ENCODE measurements around the gene SIAE.
A peak's percentile ranks its signal among the peaks of the same experiment; 100 is the strongest.

The SIAE gene

DNA sequence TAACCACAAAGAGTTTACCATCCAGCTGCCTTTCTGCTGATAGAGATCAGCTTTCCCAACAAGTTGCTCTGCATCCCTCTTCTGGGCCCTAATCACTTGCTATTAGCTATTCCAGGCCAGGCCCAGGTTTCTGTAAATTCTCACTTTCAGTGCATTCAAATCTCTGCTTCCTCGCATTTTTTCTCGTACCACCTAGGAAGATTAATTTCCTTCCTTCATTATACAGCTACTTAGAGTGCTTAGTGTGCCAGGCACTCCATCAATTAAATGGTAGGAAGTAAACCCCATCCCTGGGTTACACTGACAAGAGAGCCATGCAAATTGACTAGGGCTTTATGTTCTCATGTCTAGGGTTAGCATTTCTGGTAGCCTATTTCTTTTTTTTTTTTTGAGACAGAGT lies 9.7 kb downstream of the SIAE start:
- DNase-seq, result no peak

DNA sequence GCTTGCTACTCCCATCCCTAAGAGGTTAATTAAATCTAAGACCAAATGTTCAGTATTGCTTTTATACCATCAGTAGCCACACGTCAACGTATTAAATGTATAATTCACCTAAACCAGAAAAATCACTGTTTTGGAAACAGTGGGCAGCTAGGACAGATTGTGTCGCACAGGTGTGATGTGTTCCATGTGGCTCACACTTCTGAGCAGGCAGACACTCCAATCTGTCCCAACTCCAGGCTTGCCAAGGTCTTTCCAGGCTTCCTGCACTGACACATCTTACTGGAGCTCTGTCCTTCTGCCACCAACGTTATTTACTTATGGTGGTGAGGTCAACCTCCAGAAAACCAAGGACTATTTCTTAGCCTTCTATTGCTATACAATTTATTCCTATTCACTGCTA lies 11.4 kb downstream of the SIAE start:
- no peak for DNase-seq

- DNase-seq, result no peak
Observed at GRCh38 chr11:124661553-124661952, 12.0 kb downstream of the SIAE start.

- no peak for DNase-seq
Observed at GRCh38 chr11:124658986-124659385, 14.6 kb downstream of the SIAE start.

GRCh38 chr11:124658501-124658900 lies 15.0 kb downstream of the SIAE start:
- no peak for DNase-seq

GRCh38 chr11:124657904-124658303 lies 15.6 kb downstream of the SIAE start:
- DNase-seq, result no peak

DNA sequence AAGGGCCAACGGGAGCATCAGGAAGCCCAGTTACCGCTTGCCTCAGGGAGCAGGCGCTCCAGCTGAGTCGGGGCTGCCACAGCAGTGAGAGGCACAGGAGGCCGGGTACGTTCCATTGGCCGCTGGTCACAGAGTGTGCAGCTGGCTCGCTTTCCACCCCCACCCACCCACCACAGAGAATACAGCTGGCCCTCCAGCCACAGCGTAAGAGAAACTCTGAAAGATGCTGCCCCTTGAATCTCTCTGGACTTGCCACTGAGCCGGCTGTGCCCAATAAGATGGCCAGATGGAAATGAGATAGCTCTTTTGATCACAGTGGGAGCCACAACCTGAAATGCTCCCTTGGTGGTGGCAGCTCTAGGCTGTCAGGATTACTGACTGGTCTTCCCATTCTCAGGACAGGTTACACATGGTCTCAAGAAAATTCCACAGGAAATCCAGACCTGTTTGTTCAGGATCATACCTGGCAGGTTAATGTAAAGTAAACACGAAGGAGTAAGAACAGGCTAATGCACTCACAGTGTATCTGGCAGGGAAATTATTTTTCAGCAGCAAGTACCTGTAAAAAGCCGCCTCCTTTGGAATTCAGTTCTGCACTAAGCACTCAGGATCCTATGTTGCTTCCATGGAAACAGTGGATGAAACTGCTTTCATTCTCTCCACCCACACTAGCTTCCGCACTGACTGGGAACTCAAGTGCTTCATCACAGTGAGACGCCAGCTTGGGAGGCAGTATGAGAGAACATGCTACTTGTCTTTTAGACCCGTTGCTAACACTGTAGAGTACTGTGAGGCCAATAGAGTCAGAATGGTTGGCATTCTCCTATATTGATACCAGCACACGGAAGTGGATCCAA lies 16.5 kb downstream of the SIAE start:
- DNase-seq, result no peak

- DNase-seq, result no peak
Observed at GRCh38 chr11:124648610-124649009, 24.9 kb downstream of the SIAE start.

GRCh38 chr11:124646148-124646547 lies 27.4 kb downstream of the SIAE start:
- no peak for DNase-seq

GRCh38 chr11:124644426-124645280 lies 28.9 kb downstream of the SIAE start:
- peak in 4 of 5 donors; percentile 6 to 25 (median 16) for DNase-seq

DNA sequence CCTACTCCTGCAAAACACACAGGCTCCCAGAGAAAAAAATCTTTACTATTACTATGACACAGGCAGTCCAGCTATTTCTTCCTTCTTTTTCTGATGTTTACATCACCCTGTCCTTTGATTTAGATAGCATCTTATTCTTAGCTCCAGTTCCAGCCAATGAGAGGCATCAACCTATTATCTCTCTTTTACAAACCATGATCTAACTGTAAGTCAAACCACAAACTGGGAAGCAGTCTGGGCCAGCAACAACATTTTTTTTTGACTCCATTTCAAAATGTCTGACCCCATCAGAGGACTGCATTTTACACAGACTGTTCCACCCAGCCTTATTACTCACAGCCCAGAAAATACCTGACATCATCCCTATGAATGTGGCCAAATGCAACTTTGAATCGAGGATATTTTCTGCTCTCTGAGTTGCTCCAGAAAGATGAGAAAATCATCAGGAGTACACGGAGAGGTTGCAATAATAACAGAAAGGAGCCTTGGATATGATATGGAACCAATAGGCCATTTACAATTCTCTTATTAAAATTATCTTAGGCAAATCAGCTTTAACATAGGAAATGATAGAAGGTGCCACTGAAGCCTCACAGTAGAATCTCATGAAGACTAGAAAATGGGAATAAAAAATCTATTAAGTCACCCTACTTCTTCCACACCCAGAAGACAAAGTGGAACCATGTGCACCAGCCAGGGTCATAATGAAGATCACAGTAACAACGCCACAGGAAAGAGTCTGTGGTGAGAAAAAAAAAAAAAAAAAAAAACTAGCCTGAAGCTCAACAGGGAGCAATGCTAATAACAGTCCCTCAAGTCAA lies 29.7 kb downstream of the SIAE start:
- DNase-seq, result no peak

- no peak for DNase-seq
Observed at GRCh38 chr11:124643042-124643604, 30.4 kb downstream of the SIAE start.

DNA sequence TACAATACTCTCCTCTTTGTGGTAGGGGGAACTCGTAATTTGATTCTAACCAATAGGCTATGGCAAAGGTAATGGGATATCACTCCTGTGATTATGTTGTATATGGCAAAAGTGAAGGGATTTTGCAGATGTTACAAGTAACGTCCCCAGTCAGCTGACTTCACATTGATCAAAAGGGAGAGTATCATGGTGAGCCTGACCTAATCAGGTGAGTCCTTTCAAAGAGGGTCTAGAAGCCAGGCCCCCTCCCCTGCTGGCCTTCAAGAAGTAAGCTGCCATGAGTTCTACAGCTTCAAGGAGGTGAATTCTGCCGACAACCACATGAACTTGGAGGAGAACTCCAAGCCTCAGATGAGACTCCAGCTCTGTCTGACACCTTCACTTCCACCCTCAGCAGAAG lies 30.9 kb downstream of the SIAE start:
- DNase-seq, result no peak

DNA sequence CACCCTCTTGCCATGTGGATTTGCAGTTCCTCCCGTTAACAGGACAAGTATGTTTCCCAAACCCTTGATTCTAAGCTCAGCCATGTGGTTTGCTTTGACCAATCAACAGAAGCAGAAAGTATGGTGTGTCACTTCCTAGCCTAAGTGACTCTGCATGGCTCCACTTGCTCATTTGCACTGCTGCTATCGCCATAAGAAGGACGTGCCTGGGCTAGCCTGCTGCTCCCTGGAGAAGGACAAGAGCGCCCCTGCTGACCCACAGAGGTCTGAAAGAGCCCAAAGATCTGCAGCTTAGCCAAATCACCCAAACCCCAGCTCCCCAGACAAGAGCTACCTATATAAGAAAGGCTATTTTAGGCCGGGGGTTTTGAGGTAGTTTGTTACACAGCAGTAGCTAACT lies 32.9 kb downstream of the SIAE start:
- no peak for DNase-seq

DNA sequence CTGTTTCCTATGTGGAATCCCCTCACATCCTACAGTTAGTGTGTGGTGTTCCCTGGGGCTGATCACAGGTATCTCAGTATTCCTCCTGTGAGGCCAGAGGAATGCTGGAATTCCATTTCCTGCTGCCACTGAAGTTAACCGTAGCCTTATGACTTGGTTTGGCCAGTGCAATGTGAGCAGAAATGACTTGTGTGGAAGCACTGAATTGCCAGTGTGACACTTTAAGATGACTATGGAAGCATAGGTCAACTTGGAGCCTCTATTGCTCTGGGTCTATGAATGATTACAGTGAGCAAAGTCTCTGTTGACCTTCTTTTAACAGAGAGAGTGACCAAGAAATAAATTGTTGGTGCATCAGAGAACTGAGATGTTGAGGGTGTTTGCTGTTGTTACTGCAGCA lies 34.4 kb downstream of the SIAE start:
- DNase-seq, result no peak

DNA sequence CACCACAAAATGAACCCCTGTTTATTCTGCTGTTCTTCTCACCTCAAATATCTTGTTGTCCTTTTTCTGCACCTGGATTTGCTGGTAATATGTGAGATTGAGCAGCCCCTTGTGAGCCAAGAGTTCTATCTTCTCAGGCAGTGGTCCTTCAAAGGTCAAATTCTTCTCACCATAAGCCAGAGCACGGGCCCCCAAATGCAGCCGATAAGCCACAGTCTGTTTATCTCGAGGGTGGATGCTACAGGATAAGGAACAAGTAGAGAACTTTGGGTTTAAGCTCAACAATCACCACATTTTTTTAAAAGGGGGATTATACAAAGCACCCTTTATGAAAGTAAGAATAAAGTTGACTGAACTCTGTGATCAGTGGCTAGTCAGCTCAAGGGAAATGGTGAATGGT lies 35.0 kb downstream of the SIAE start:
- no peak for DNase-seq

DNA sequence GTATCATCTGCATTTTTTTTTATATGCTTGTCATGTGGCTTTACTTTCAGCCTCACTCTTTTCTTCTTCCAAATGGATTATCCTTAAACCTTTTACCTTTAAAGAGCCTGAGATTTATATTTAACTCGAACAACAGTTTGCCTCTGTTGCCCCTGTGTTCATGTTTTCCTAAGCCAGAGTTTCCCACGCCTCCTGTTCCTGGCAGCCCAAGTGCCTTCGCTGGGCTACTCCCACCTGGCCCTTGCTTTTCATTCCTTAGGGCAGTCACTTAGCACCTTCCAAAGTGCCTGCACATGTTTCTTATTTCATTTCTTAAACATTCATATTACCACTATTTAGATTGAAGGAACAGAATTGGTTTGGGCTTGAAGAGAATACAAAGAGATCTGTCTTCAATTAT lies 37.6 kb downstream of the SIAE start:
- no peak for DNase-seq

DNA sequence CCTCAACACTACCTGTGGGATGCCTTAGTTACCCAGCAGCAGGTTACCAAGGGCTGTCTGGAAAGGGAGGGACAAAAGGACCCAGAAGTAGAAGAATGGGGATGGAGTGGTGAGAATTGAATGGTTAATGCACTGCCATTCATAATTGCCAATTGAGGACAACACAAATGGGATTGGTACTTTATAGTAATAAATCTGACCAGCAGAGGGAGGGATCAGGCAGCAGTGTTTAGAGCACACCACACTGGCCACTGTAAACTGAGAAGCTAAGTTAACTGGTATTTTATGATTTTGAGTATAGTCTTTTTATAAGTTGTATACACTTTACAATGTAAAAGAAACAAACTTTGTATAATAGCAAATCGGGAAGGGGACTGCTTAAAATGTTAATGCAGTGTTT lies 40.2 kb downstream of the SIAE start:
- DNase-seq, result no peak

DNA sequence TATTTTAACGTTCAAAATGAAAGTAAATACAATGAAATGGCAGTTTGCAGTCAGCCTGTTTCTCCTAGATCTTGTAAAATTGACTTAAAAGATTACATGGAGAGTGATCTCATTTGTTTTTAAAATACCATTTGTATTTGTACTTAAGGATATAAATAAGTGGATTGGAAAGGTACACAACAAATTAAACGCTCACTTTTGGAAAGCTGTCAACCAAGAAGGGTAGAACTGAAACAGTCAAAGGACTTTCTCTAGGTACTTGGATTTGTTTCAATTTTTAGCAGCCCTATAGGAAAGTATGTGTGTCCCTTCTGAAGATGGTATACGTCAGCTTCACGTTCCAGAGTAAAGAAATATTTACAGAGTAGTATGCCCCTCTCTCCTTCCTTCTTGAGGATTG lies 43.6 kb downstream of the SIAE start:
- no peak for DNase-seq

- no peak for DNase-seq
Observed at GRCh38 chr11:124627546-124627945, 46.0 kb downstream of the SIAE start.

GRCh38 chr11:124625504-124626168 lies 47.9 kb downstream of the SIAE start:
- no peak for DNase-seq

GRCh38 chr11:124623861-124624525 lies 49.5 kb downstream of the SIAE start:
- DNase-seq, result no peak

Data from T-helper 1 cell (primary cell).